ENCODE results near the gene FCMR.

DNA sequence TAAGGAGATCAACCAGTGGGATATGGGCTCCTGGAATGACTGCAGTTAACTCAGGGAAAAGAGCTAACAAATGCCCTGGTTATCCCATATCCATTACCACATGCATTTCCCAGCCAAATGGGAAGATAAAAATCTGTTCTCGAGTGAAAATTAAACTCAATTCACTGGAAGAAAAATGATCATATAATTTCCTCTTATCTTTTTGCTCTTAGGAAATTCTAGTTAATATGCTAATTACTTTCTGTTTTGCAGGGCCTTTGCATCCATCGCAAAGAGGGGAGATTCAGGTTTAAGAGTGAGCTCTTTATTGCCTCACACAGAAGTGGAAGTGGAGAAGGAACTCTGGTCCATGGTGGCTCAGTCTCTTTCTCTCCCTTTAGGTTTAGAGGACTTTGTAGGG lies 28.4 kb downstream of the FCMR start:
- TF ChIP-seq EZH2 (optimal IDR thresholded peaks at IDR 0.05; ENCODE audit: low read depth, low read length) (no peak), EZH2phosphoT487 (IDR thresholded peaks at IDR 0.05; ENCODE audit: low read length) (no peak)
- TF ChIP-seq, protein P1, sequence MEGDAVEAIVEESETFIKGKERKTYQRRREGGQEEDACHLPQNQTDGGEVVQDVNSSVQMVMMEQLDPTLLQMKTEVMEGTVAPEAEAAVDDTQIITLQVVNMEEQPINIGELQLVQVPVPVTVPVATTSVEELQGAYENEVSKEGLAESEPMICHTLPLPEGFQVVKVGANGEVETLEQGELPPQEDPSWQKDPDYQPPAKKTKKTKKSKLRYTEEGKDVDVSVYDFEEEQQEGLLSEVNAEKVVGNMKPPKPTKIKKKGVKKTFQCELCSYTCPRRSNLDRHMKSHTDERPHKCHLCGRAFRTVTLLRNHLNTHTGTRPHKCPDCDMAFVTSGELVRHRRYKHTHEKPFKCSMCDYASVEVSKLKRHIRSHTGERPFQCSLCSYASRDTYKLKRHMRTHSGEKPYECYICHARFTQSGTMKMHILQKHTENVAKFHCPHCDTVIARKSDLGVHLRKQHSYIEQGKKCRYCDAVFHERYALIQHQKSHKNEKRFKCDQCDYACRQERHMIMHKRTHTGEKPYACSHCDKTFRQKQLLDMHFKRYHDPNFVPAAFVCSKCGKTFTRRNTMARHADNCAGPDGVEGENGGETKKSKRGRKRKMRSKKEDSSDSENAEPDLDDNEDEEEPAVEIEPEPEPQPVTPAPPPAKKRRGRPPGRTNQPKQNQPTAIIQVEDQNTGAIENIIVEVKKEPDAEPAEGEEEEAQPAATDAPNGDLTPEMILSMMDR (IDR thresholded peaks at IDR 0.05; ENCODE audit: low read length) = no peak
